Umbilical cord (tissue), 2 donors: ENCODE results near the gene RPTOR. TPM values are rescaled to one million over a fixed set of nuclear protein-coding genes. Genes with fewer than 3 reads are reported as not detected.

ENCODE experiments used
- DNase-seq: peaks from one replicate; pipeline ENCODE4 v3.0.0-alpha.2; 2015; ENCODE audit warnings: low spot score
- total RNA-seq: library from RNA; depleted of rRNA; stranded (reverse); fragments of >200 nt; gene quantifications from one replicate; pipeline ENCODE4 v1.2.3, GENCODE V29; 2014; ENCODE audit warnings: low replicate concordance; ENCODE audit not compliant: insufficient read depth

The RPTOR gene
- total RNA-seq, 1 donor from 2014 or later: 19.7 TPM

DNA sequence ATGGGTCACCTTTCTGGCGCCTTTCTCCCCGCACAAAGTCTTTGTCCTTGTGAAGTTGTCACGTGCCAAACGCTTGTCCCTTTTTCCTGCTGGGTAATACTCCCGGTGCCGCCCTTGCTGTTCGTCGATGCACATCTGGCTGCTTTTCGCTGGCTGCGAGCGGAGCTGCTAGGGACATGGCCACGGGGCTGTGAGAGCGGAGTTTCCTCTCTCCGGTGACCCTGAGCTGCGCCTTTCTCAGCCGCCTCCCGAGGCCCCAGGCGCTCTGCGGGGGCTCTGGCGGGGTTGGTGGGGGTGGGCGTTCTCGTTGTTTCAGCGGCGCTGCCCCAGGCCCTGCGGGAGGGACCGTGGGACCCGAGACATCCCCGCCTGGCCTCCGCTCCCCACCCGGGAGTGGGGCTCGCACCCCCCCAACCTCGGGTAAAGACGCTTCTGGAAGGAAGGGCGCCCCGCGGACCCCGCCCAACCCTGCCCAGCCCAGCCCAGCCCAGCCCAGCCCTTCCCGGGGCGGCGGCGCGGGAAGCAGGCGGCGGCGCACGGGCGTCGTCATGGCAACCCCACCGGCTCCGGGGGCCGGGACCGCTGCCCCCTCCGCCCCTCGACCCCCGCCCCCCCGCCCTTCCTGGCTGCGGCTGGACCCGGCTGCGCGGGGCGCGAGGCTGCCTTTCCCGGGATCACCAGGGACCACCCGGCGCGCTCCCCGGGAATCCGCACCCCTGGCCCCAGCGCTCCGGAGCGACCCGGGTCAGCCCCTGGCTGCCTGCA lies 459.3 kb downstream of the RPTOR start:
- no peak for DNase-seq

DNA sequence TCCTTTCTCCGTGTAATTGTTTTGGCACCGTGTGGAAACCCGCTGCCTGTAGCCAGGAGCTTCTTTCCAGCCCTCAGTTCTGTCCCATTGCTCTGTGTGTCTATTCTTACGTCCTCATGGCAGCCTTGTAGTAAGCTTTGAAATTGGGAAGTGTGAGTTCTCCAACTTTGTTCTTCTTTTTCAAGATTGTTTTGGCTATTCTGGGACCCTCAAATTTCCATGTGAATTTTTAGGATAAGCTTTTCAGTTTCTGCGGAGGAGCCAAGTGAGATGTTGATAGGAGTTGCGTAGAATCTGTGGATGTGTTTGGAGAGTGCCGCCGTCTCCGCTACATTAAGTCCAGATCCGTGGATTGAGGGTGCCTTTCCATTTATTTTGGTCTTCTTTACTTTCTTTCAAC lies 462.3 kb downstream of the RPTOR start:
- no peak for DNase-seq

GRCh38 chr17:81008140-81008539 lies 463.5 kb downstream of the RPTOR start:
- DNase-seq: no peak

GRCh38 chr17:81009136-81009535 lies 464.5 kb downstream of the RPTOR start:
- DNase-seq: no peak

GRCh38 chr17:81010935-81011334 lies 466.3 kb downstream of the RPTOR start:
- DNase-seq: no peak

GRCh38 chr17:81011951-81012350 lies 467.3 kb downstream of the RPTOR start:
- DNase-seq: no peak

- no peak for DNase-seq
Observed at GRCh38 chr17:81012574-81013447, 468.2 kb downstream of the RPTOR start.

- DNase-seq: no peak
Observed at GRCh38 chr17:81013642-81014041, 469.0 kb downstream of the RPTOR start.

GRCh38 chr17:81015136-81015535 lies 470.5 kb downstream of the RPTOR start:
- DNase-seq: no peak

Other genes with a start within 250 kb of the RPTOR start
- 22.6 TPM for gene ENDOV, start 129.7 kb upstream of the RPTOR start, total RNA-seq
- 0.48 TPM for gene NPTX1, start 68.2 kb upstream of the RPTOR start, total RNA-seq